HEK293 (cell line): ENCODE data around the gene YIF1B.
A peak's percentile ranks its signal among the peaks of the same experiment; 100 is the strongest.
"Not testable (repeated sequence)": the region's sequence is repeated elsewhere in the genome, so short reads cannot be mapped to it uniquely, and the experiment has no call there.

Experiments used
- CTCF ChIA-PET: fragments of 350-600 bp; formaldehyde crosslinking; extraction: SDS; loops from one replicate; lab custom pipeline; 2021; ENCODE audit warnings: antibody characterized with exemption; lab: Yijun Ruan, JAX
- POLR2A ChIA-PET: fragments of 300-600 bp; formaldehyde crosslinking; extraction: SDS; loops from one replicate; lab custom pipeline; 2020; ENCODE audit warnings: antibody characterized with exemption, inconsistent platforms; lab: Yijun Ruan, JAX
- H3K27ac ChIP-seq: fragments of 200-500 bp; sonication (Bioruptor generic); 2 replicates; pipeline ENCODE4 v1.5.1; 2014; ENCODE audit warnings: low read depth, low read length, control low read depth, inconsistent platforms; ENCODE audit errors: extremely low read depth
- H3K36me3 ChIP-seq, 2 experiments: fragments of 200-500 bp in 1 of 2; sonication (Bioruptor generic) in 1 of 2; 1 replicate in 1 of 2; 2 replicates in 1 of 2; pipeline ENCODE4 v1.5.1; 2014 to 2017; ENCODE audit warnings: inconsistent platforms in 2 of 2, low read length in 2 of 2; ENCODE audit not compliant: control insufficient read depth in 2 of 2, insufficient read depth in 1 of 2
- H3K4me1 ChIP-seq: fragments of 200-500 bp; sonication (Bioruptor generic); 2 replicates; pipeline ENCODE4 v1.5.1; 2014; ENCODE audit warnings: mild to moderate bottlenecking, low read length, inconsistent platforms; ENCODE audit not compliant: control insufficient read depth, insufficient read depth
- H3K4me3 ChIP-seq: 2 replicates; pipeline ENCODE4 v1.5.1; 2011; ENCODE audit warnings: low read depth, mild to moderate bottlenecking, control low read depth, low read length, moderate library complexity
- H3K9me3 ChIP-seq: fragments of 200-500 bp; sonication (Bioruptor generic); 2 replicates; pipeline ENCODE4 v1.5.1; 2014; ENCODE audit warnings: low read depth, low read length, inconsistent platforms; ENCODE audit not compliant: control insufficient read depth, insufficient read depth
- EGR2 ChIP-seq: fragments of 450-650 bp; formaldehyde crosslinking; IDR thresholded peaks from 2 replicates; pipeline ENCODE4 v1.5.1; 2016; ENCODE audit warnings: low read depth, missing biosample characterization, missing genetic modification characterization
- HIC1 ChIP-seq: fragments of 450-650 bp; formaldehyde crosslinking; IDR thresholded peaks from 2 replicates; pipeline ENCODE4 v1.5.1; 2016; ENCODE audit warnings: missing biosample characterization, missing genetic modification characterization
- MEIS1 ChIP-seq: sonication (generic); formaldehyde crosslinking; IDR thresholded peaks from 2 replicates; pipeline ENCODE4 v1.8.1; 2022; ENCODE audit warnings: missing genetic modification reagents, mild to moderate bottlenecking, borderline replicate concordance
- PATZ1 ChIP-seq: fragments of 450-650 bp; formaldehyde crosslinking; IDR thresholded peaks from 2 replicates; pipeline ENCODE4 v1.5.1; 2016; ENCODE audit warnings: missing biosample characterization, missing genetic modification characterization
- SCRT1 ChIP-seq: fragments of 450-650 bp; formaldehyde crosslinking; IDR thresholded peaks from 2 replicates; pipeline ENCODE4 v1.5.1; 2016; ENCODE audit warnings: missing biosample characterization, missing genetic modification characterization, borderline replicate concordance
- ZBTB26 ChIP-seq: fragments of 450-650 bp; formaldehyde crosslinking; optimal IDR thresholded peaks from 2 replicates; pipeline ENCODE3; 2016; ENCODE audit warnings: missing biosample characterization, mild to moderate bottlenecking, missing genetic modification characterization
- ZNF121 ChIP-seq: fragments of 450-650 bp; formaldehyde crosslinking; IDR thresholded peaks from 2 replicates; pipeline ENCODE4 v1.5.1; 2016; ENCODE audit warnings: missing biosample characterization, missing genetic modification characterization
- ZNF2 ChIP-seq: fragments of 450-650 bp; formaldehyde crosslinking; IDR thresholded peaks from 2 replicates; pipeline ENCODE4 v1.5.1; 2016; ENCODE audit warnings: missing biosample characterization, missing genetic modification characterization
- ZNF24 ChIP-seq: fragments of 450-650 bp; formaldehyde crosslinking; IDR thresholded peaks from 2 replicates; pipeline ENCODE4 v1.5.1; 2016; ENCODE audit warnings: missing biosample characterization, missing genetic modification characterization
- ZNF280C ChIP-seq: fragments of 450-650 bp; formaldehyde crosslinking; IDR thresholded peaks from 2 replicates; pipeline ENCODE4 v1.5.1; 2016; ENCODE audit warnings: missing biosample characterization, missing genetic modification characterization
- ZNF335 ChIP-seq: fragments of 450-650 bp; formaldehyde crosslinking; conservative IDR thresholded peaks from 2 replicates; pipeline ENCODE4 v1.5.1; 2016; ENCODE audit warnings: missing biosample characterization, missing genetic modification characterization
- ZNF362 ChIP-seq: fragments of 450-650 bp; formaldehyde crosslinking; IDR thresholded peaks from 2 replicates; pipeline ENCODE4 v1.5.1; 2016; ENCODE audit warnings: missing biosample characterization, missing genetic modification characterization
- ZNF501 ChIP-seq: fragments of 450-650 bp; formaldehyde crosslinking; IDR thresholded peaks from 2 replicates; pipeline ENCODE4 v1.5.1; 2016; ENCODE audit warnings: missing biosample characterization, missing genetic modification characterization
- ZNF561 ChIP-seq: fragments of 450-650 bp; IDR thresholded peaks from 2 replicates; pipeline ENCODE4 v1.5.1; 2018; ENCODE audit warnings: missing biosample characterization, missing genetic modification characterization, borderline replicate concordance
- ZNF580 ChIP-seq: fragments of 450-650 bp; formaldehyde crosslinking; IDR thresholded peaks from 2 replicates; pipeline ENCODE4 v1.5.1; 2016; ENCODE audit warnings: missing biosample characterization, missing genetic modification characterization
- ZNF585B ChIP-seq: fragments of 450-650 bp; formaldehyde crosslinking; IDR thresholded peaks from 2 replicates; pipeline ENCODE4 v1.5.1; 2016; ENCODE audit warnings: missing biosample characterization, missing genetic modification characterization
- ZNF600 ChIP-seq: fragments of 450-650 bp; formaldehyde crosslinking; IDR thresholded peaks from 2 replicates; pipeline ENCODE4 v1.5.1; 2016; ENCODE audit warnings: missing biosample characterization, missing genetic modification characterization
- ZNF785 ChIP-seq: fragments of 450-650 bp; formaldehyde crosslinking; IDR thresholded peaks from 2 replicates; pipeline ENCODE4 v1.5.1; 2016; ENCODE audit warnings: missing biosample characterization, missing genetic modification characterization

YIF1B gene

GRCh38 chr19:38315657-38316476 lies at the start of gene YIF1B (continued):
- no peak for TF ChIP-seq ZNF280C (tag by site-specific recombination)

- ChIA-PET CTCF (interaction anchor here (0.6 to 1.4 kb wide), 5 partner anchors 11 to 1854 kb away, joined by 3 to 5 read pairs (median 4); partner anchors contain the start of genes CATSPERG, FAM98C and PSMD8), POLR2A (interaction anchor here (0.9 to 2.8 kb wide), 6 partner anchors 11 to 256 kb away, joined by 3 to 49 read pairs (median 8); partner anchors contain the start of genes EIF3K, FAM98C, GGN and PSMD8)
- not testable (repeated sequence) for H3K9me3 ChIP-seq, H3K4me1 ChIP-seq, H3K27ac ChIP-seq, H3K4me3 ChIP-seq, H3K36me3 ChIP-seq
- TF ChIP-seq ZNF362 (0 out of 2 replicates have a peak, but pooled peaks have one; percentile 25), ZNF121 (peak; percentile 94)
Measured at GRCh38 chr19:38362946-38363688, 47.4 kb upstream of the YIF1B start.

- H3K36me3 ChIP-seq, result no peaks in the 10 kb centered on the region; a peak in 1 of 3 replicates
- CTCF ChIA-PET, result interaction anchor here (0.6 to 1.4 kb wide), 8 partner anchors 12 to 1855 kb away, joined by 3 to 5 read pairs (median 4); partner anchors contain the start of genes CATSPERG, FAM98C and PSMD8
- no peaks in the 10 kb centered on the region for H3K9me3 ChIP-seq
- POLR2A ChIA-PET, result interaction anchor here (0.6 to 2.8 kb wide), 15 partner anchors 9 to 1040 kb away, joined by 3 to 49 read pairs (median 5); partner anchors contain the start of genes EIF3K, FAM98C, GGN and KCNK6
- H3K27ac ChIP-seq, result peak overlapping the region; percentile 58
- peak overlapping the region; percentile 55 for H3K4me3 ChIP-seq
- peaks cover 10% of the 10 kb centered on the region for H3K4me1 ChIP-seq
- peak; percentile 95 for TF ChIP-seq EGR2 (tag by site-specific recombination)
- peak; percentile 57; the same call in 1 of the 2 replicates for TF ChIP-seq ZNF580 (tag by site-specific recombination)
- TF ChIP-seq HIC1 (tag by site-specific recombination), result peak; percentile 72
- peak; percentile 87; the same call in 1 of the 2 replicates for TF ChIP-seq ZNF561 (tag by site-specific recombination)
- TF ChIP-seq ZBTB26 (tag by site-specific recombination), result peak; percentile 66
- TF ChIP-seq MEIS1 (CRISPR knock-in tag), result no peak
- TF ChIP-seq ZNF335 (tag by site-specific recombination), result peak; percentile 95
- peak; percentile 100 for TF ChIP-seq ZNF600 (tag by site-specific recombination)
- peak; percentile 94 for TF ChIP-seq PATZ1 (tag by site-specific recombination)
- no peak for TF ChIP-seq SCRT1 (tag by site-specific recombination)
- peak; percentile 69; the same call in 1 of the 2 replicates for TF ChIP-seq ZNF2
- TF ChIP-seq ZNF785 (tag by site-specific recombination), result no peak
- peak; percentile 52; the same call in 1 of the 2 replicates for TF ChIP-seq ZNF501
- TF ChIP-seq ZNF585B, result no peak
- TF ChIP-seq ZNF24, result peak; percentile 75
Measured at GRCh38 chr19:38362076-38362945, 46.6 kb upstream of the YIF1B start.
